A549 (cell line): ENCODE measurements around the gene CR2.

Experiments used
- BHLHE40 ChIP-seq: IDR thresholded peaks from 2 replicates; pipeline ENCODE4 v1.6.1; 2012; ENCODE audit warnings: low read depth, low read length, inconsistent platforms
- CTCF ChIP-seq: fragments of >200 bp; sonication (Bioruptor Twin); formaldehyde crosslinking; IDR thresholded peaks from 3 replicates; pipeline ENCODE4 v1.5.1; 2016
- KDM1A ChIP-seq: fragments of 200-600 bp; sonication (generic); IDR thresholded peaks from 2 replicates; pipeline ENCODE4 v1.6.1; 2016; ENCODE audit warnings: low read depth, mild to moderate bottlenecking
- PHF8 ChIP-seq: fragments of 200-600 bp; sonication (generic); IDR thresholded peaks from 2 replicates; pipeline ENCODE4 v1.6.1; 2016; ENCODE audit warnings: low read depth, mild to moderate bottlenecking, antibody characterized with exemption, moderate library complexity, borderline replicate concordance
- POLR2A ChIP-seq: IDR thresholded peaks from 2 replicates; pipeline ENCODE4 v1.6.1; 2012; ENCODE audit warnings: mild to moderate bottlenecking, low read length
- TF ChIP-seq, protein P1 (sequence below): fragments of 200-600 bp; sonication (generic); IDR thresholded peaks from 2 replicates; pipeline ENCODE4 v1.6.1; 2016; ENCODE audit warnings: antibody characterized with exemption, mild to moderate bottlenecking, moderate library complexity

DNA sequence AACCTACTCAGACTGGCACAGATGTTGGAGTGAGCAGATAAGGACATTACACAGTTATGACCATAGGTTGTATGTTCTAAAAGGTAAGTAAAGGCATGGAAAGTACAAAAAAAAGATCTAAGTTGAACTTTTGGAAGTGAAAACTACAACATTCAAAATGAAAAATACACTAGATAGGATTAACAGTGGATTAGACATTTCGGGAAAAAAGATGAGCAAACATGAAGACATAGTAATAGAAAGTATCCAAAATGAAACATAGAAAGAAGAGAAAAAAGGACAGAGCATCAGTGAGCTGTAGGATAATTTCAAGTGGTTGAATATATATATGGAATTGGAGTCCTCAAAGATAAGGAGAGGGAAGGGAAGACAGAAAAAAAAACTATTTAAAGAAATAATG is 34.0 kb upstream of the CR2 start:
- TF ChIP-seq POLR2A (no peak), BHLHE40 (no peak), CTCF (no peak), KDM1A (no peak), PHF8 (no peak)
- TF ChIP-seq, protein P1, sequence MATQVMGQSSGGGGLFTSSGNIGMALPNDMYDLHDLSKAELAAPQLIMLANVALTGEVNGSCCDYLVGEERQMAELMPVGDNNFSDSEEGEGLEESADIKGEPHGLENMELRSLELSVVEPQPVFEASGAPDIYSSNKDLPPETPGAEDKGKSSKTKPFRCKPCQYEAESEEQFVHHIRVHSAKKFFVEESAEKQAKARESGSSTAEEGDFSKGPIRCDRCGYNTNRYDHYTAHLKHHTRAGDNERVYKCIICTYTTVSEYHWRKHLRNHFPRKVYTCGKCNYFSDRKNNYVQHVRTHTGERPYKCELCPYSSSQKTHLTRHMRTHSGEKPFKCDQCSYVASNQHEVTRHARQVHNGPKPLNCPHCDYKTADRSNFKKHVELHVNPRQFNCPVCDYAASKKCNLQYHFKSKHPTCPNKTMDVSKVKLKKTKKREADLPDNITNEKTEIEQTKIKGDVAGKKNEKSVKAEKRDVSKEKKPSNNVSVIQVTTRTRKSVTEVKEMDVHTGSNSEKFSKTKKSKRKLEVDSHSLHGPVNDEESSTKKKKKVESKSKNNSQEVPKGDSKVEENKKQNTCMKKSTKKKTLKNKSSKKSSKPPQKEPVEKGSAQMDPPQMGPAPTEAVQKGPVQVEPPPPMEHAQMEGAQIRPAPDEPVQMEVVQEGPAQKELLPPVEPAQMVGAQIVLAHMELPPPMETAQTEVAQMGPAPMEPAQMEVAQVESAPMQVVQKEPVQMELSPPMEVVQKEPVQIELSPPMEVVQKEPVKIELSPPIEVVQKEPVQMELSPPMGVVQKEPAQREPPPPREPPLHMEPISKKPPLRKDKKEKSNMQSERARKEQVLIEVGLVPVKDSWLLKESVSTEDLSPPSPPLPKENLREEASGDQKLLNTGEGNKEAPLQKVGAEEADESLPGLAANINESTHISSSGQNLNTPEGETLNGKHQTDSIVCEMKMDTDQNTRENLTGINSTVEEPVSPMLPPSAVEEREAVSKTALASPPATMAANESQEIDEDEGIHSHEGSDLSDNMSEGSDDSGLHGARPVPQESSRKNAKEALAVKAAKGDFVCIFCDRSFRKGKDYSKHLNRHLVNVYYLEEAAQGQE = no peak
